A549 (cell line): ENCODE results near the gene SPNS2.

Experiments used
- CTCF ChIP-seq: fragments of >200 bp; sonication (Bioruptor Twin); formaldehyde crosslinking; IDR thresholded peaks from 3 replicates; pipeline ENCODE4 v1.5.1; 2016
- EP300 ChIP-seq, 2 experiments: fragments of >200 bp; sonication (Bioruptor Twin); formaldehyde crosslinking; IDR thresholded peaks; 2 replicates in 1 of 2; 3 replicates in 1 of 2; pipeline ENCODE4 v1.6.1; 2016 to 2017
- FOSL2 ChIP-seq, 2 experiments: fragments of 450-650 bp in 1 of 2; fragments of >200 bp in 1 of 2; sonication (Bioruptor Twin) in 1 of 2; formaldehyde crosslinking; IDR thresholded peaks; 2 replicates each; pipeline versions ENCODE4 v1.5.0 to v1.6.1; 2016 to 2020; ENCODE audit warnings: mild to moderate bottlenecking in 1 of 2, moderate library complexity in 1 of 2
- HMGXB4 ChIP-seq: fragments of 250-450 bp; sonication (Bioruptor Pico); IDR thresholded peaks from 2 replicates; pipeline ENCODE4 v1.5.0; 2021; ENCODE audit warnings: mild to moderate bottlenecking, moderate library complexity, borderline replicate concordance
- KDM1A ChIP-seq: fragments of 200-600 bp; sonication (generic); IDR thresholded peaks from 2 replicates; pipeline ENCODE4 v1.6.1; 2016; ENCODE audit warnings: low read depth, mild to moderate bottlenecking
- MAFK ChIP-seq: fragments of 450-650 bp; IDR thresholded peaks from 2 replicates; pipeline ENCODE4 v1.6.1; 2014; ENCODE audit not compliant: partially characterized antibody
- MAX ChIP-seq: IDR thresholded peaks from 2 replicates; pipeline ENCODE4 v1.6.1; 2012
- NR3C1 ChIP-seq: fragments of >200 bp; sonication (Bioruptor Twin); formaldehyde crosslinking; IDR thresholded peaks from 3 replicates; pipeline ENCODE4 v1.6.1; 2017
- POLR2A ChIP-seq: IDR thresholded peaks from 2 replicates; pipeline ENCODE4 v1.6.1; 2012; ENCODE audit warnings: mild to moderate bottlenecking, low read length
- POLR2AphosphoS2 ChIP-seq: conservative IDR thresholded peaks from 2 replicates; pipeline ENCODE4 v1.6.1; 2012; ENCODE audit warnings: low read length, improper control_type of control experiment, inconsistent platforms
- RCOR1 ChIP-seq: fragments of 150-350 bp; IDR thresholded peaks from 2 replicates; pipeline ENCODE4 v1.6.1; 2014; ENCODE audit warnings: antibody characterized with exemption, low read length, low read depth
- SMC3 ChIP-seq: fragments of >200 bp; sonication (Bioruptor Twin); formaldehyde crosslinking; IDR thresholded peaks from 3 replicates; pipeline ENCODE4 v1.6.1; 2018; ENCODE audit warnings: inconsistent platforms
- ZSCAN20 ChIP-seq: fragments of 250-450 bp; sonication (Bioruptor Pico); IDR thresholded peaks from 2 replicates; pipeline ENCODE4 v1.8.0; 2022; ENCODE audit warnings: mild to moderate bottlenecking, moderate library complexity

- TF ChIP-seq FOSL2 (IDR thresholded peaks at IDR 0.05) = no peak
- no peak for TF ChIP-seq FOSL2 (CRISPR knock-in tag; IDR thresholded peaks at IDR 0.05)
- TF ChIP-seq NR3C1 = no peak
- TF ChIP-seq CTCF = no peak
- no peak for TF ChIP-seq MAX
- TF ChIP-seq RCOR1 = no peak
- TF ChIP-seq EP300 (IDR thresholded peaks at IDR 0.05) = no peak
- no peak for TF ChIP-seq POLR2AphosphoS2
- no peak for TF ChIP-seq ZSCAN20 (CRISPR knock-in tag)
- TF ChIP-seq MAFK = no peak
- TF ChIP-seq KDM1A = no peak
- no peak for TF ChIP-seq POLR2A
- TF ChIP-seq SMC3 = no peak
- TF ChIP-seq HMGXB4 = no peak
These were observed 77.5 kb downstream of the SPNS2 start for GRCh38 chr17:4576161-4576558.
